Stimulated activated CD8-positive, alpha-beta memory T cell treated with anti-CD3 and anti-CD28 coated beads, Interleukin-7, amount 100 ng/mL, for 24 hours (primary cell): ENCODE measurements around the gene BCAR1.
"Not testable (repeated sequence)": the region's sequence is repeated elsewhere in the genome, so short reads cannot be mapped to it uniquely, and the experiment has no call there.

ENCODE experiments used
- DNase-seq: peaks from one replicate; pipeline ENCODE4 v3.0.0-alpha.2; 2020; ENCODE audit warnings: low read depth

BCAR1 gene

GRCh38 chr16:75254359-75254837 is 3.0 kb upstream of the BCAR1 start:
- no peak for DNase-seq

- no peak for DNase-seq
These were observed 1.8 kb upstream of the BCAR1 start for GRCh38 chr16:75252946-75253911.

GRCh38 chr16:75252049-75252864 is 833 bp upstream of the BCAR1 start:
- no peak for DNase-seq

- no peak for DNase-seq
These were observed 580 bp downstream of the BCAR1 start for GRCh38 chr16:75250809-75251279.

- DNase-seq: no peak
These were observed 1.2 kb downstream of the BCAR1 start for GRCh38 chr16:75250089-75250808.

- DNase-seq: no peak
These were observed 2.0 kb downstream of the BCAR1 start for GRCh38 chr16:75249441-75249840.

- DNase-seq: no peak
These were observed 2.7 kb downstream of the BCAR1 start for GRCh38 chr16:75248536-75249380.

GRCh38 chr16:75248142-75248535 is 3.3 kb downstream of the BCAR1 start:
- no peak for DNase-seq

GRCh38 chr16:75247249-75247648 is 4.2 kb downstream of the BCAR1 start:
- DNase-seq: no peak

- no peak for DNase-seq
These were observed 4.8 kb downstream of the BCAR1 start for GRCh38 chr16:75246504-75247205.

GRCh38 chr16:75244844-75245758 is 6.3 kb downstream of the BCAR1 start:
- no peak for DNase-seq

- DNase-seq: no peak
These were observed 7.1 kb downstream of the BCAR1 start for GRCh38 chr16:75244225-75244809.

GRCh38 chr16:75243667-75244224 is 7.7 kb downstream of the BCAR1 start:
- DNase-seq: no peak

- DNase-seq: not testable (repeated sequence)
These were observed 8.9 kb downstream of the BCAR1 start for GRCh38 chr16:75242436-75243078.

- no peak for DNase-seq
These were observed 9.5 kb downstream of the BCAR1 start for GRCh38 chr16:75241955-75242354.

- no peak for DNase-seq
These were observed 10.0 kb downstream of the BCAR1 start for GRCh38 chr16:75241412-75241811.

GRCh38 chr16:75240633-75241032 is 10.8 kb downstream of the BCAR1 start:
- DNase-seq: not testable (repeated sequence)

- no peak for DNase-seq
These were observed 11.8 kb downstream of the BCAR1 start for GRCh38 chr16:75239542-75240122.
